Heart left ventricle (tissue), 13 donors: ENCODE results near the gene PNCK.

Source experiments
- CTCF ChIP-seq, 12 donors: fragments of 200-600 bp; sonication (generic) in 4 of 12; IDR thresholded peaks; one replicate each; pipeline versions ENCODE4 v1.5.0 to v1.8.0; 2018 to 2022; ENCODE audit warnings: antibody characterized with exemption in 12 of 12, mild to moderate bottlenecking in 5 of 12
- POLR2A ChIP-seq, 2 donors: fragments of 450-650 bp; IDR thresholded peaks; one replicate each; pipeline ENCODE4 v1.6.1; 2017; ENCODE audit warnings: antibody characterized with exemption in 2 of 2, mild to moderate bottlenecking in 2 of 2, moderate library complexity in 2 of 2
- donor health status: ischemic (EF 13 %, LVEDD 7.1; RV severe dilation, severe dysfunction).
- donor health status: DM: no; HTN: yes; CAD: no.
- donor health status: DM: no; HTN: no; CAD: no.
- donor health status: ischemic (EF 25% LVEDD 6.9; RV normal size, moderate dysfunction).
- donor health status: ischemic (EF 25% LVEDD 5.7; RV mildly dilated, moderate dysfunction).
- donor health status: ischemic (EF 35%, LVEDD 5.7; RV mildly dilated, moderate dysfunction).
- donor health status: nonischemic (EF 11% LVEDD 7.7; RV severe dilation, severe dysfunction).
- donor health status: DM: yes; HTN: yes; CAD: no.
- donor health status: PGD.
- donor health status: ischemic (EF 29% LVEDD 5.4; RV normal size, mild dysfunction).
- donor health status: nonischemic (EF 23%, LVEDD 6.1; RV moderate dilation, normal function).

- TF ChIP-seq CTCF (IDR thresholded peaks at IDR 0.05) (no peak), POLR2A (IDR thresholded peaks at IDR 0.05) (no peak)
Measured at GRCh38 chrX:153714256-153714655, 40.6 kb upstream of the PNCK start.
